ENCODE measurements around the gene SENP3. TPM values are rescaled to one million over a fixed set of nuclear protein-coding genes. Genes with fewer than 3 reads are reported as not detected.
A peak's percentile ranks its signal among the peaks of the same experiment; 100 is the strongest.

Gene SENP3
- total RNA-seq, 1 experiment from 2014 or later = 63.7 TPM

DNA sequence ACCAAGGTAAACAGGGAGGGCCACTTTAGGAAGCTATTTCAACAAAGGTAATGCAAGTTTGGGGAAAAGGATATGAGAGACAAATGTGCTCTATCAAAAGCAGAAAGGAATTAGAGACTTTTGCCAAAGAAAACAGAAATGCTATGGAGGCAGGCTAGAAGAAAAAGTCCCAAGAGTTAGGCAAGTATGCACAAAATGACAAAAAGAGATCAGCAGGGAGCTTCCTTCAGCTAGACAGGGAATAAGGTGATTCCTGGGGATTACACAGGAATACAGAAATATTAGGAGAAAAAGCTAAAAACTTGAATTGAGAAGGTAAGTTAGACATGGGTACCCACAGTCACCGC, 50.5 kb downstream of the SENP3 start:
- ChIA-PET POLR2A (no interaction called here), CTCF (no interaction called here)
- in situ Hi-C loops (cut with HindIII; ENCODE audit: low pct_unique_long_range_greater_than_20kb, low sequenced_read_pairs) = no loop called here
- Histone ChIP-seq H3K27me3 (ENCODE audit: control insufficient read depth, insufficient read depth, low read length) (no peaks in the 10 kb centered on the region), H3K4me3 (ENCODE audit: low read depth in 2 of 2, low read length in 2 of 2) (no peak overlapping the region), H3K36me3 (ENCODE audit: control insufficient read depth, insufficient read depth, low read length) (peaks cover 3% of the 10 kb centered on the region; the same call in 1 of the 2 replicates), H3K4me1 (ENCODE audit: control insufficient read depth, insufficient read depth, low read length) (peaks cover 14% of the 10 kb centered on the region), H3K9me3 (ENCODE audit: control insufficient read depth, insufficient read depth, low read depth, low read length) (no peaks in the 10 kb centered on the region), H3K27ac (ENCODE audit: low read length) (no peak overlapping the region)
- ATAC-seq = no peak
- intact Hi-C loops (cut with micrococcal nuclease; ENCODE audit: unreplicated experiment) = no loop called here
- no peak for DNase-seq (ENCODE audit: low read depth, low spot score)
- BruUV-seq (replicated peaks) = no TSS peak
- no peak for TF ChIP-seq SIN3A (IDR thresholded peaks at IDR 0.05; ENCODE audit: borderline replicate concordance, insufficient read depth, low read depth, low read length)

DNA sequence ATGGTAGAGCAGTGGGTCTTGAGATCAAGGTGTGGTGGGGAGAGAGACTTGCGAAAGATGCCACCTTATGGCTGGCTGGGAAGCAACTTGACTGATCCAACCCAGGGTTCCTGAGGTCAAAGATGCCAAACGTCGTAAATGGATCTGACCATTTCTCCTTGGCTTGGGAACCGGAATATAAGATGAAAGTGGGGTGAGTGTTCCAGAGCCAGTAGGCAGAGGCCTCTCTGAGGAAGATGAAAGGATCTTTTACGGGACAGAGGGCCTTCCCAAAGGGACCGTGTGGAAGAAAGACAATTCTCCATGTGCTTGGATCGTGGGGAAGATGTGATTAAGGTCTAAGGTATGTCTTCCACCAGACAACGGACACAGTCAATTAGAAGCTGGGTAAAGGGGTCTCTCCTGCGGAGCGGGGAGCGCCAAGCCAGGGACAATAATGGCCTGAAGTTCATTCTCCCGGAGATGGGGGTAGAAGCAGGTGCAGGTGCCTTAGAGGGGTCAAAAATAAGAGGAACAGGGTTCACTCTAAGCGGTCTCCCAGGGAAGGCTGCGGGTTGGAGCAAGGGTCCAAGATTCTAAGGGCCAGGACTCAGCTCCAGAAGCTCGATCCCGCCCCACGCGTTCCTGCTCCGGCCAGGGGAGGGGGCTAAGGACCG, 52.2 kb downstream of the SENP3 start:
- CTCF ChIA-PET = interaction anchor here (0.5 kb wide), 1 partner anchor 73 kb away, joined by 4 read pairs; the partner anchor contains the start of gene TP53
- DNase-seq (ENCODE audit: low read depth, low spot score) (no peak), ATAC-seq (no peak)
- POLR2A ChIA-PET = no interaction called here
- Histone ChIP-seq H3K27ac (ENCODE audit: low read length) (peak overlapping the region; percentile 88), H3K4me1 (ENCODE audit: control insufficient read depth, insufficient read depth, low read length) (peaks cover 14% of the 10 kb centered on the region), H3K36me3 (ENCODE audit: control insufficient read depth, insufficient read depth, low read length) (peaks cover 3% of the 10 kb centered on the region; the same call in 1 of the 2 replicates), H3K9me3 (ENCODE audit: control insufficient read depth, insufficient read depth, low read depth, low read length) (no peaks in the 10 kb centered on the region), H3K4me3 (ENCODE audit: low read depth in 2 of 2, low read length in 2 of 2) (peak overlapping the region; percentile 83 to 91), H3K27me3 (ENCODE audit: control insufficient read depth, insufficient read depth, low read length) (no peaks in the 10 kb centered on the region)
- TF ChIP-seq, protein P1, sequence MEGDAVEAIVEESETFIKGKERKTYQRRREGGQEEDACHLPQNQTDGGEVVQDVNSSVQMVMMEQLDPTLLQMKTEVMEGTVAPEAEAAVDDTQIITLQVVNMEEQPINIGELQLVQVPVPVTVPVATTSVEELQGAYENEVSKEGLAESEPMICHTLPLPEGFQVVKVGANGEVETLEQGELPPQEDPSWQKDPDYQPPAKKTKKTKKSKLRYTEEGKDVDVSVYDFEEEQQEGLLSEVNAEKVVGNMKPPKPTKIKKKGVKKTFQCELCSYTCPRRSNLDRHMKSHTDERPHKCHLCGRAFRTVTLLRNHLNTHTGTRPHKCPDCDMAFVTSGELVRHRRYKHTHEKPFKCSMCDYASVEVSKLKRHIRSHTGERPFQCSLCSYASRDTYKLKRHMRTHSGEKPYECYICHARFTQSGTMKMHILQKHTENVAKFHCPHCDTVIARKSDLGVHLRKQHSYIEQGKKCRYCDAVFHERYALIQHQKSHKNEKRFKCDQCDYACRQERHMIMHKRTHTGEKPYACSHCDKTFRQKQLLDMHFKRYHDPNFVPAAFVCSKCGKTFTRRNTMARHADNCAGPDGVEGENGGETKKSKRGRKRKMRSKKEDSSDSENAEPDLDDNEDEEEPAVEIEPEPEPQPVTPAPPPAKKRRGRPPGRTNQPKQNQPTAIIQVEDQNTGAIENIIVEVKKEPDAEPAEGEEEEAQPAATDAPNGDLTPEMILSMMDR (IDR thresholded peaks at IDR 0.05) = no peak
- TF ChIP-seq SIN3A (IDR thresholded peaks at IDR 0.05; ENCODE audit: borderline replicate concordance, insufficient read depth, low read depth, low read length) (no peak), POLR2AphosphoS5 (IDR thresholded peaks at IDR 0.05; ENCODE audit: low read depth, low read length) (no peak), TCF7L2 (IDR thresholded peaks at IDR 0.05; ENCODE audit: low read depth, low read length) (no peak)
- TF ChIP-seq, protein P2, sequence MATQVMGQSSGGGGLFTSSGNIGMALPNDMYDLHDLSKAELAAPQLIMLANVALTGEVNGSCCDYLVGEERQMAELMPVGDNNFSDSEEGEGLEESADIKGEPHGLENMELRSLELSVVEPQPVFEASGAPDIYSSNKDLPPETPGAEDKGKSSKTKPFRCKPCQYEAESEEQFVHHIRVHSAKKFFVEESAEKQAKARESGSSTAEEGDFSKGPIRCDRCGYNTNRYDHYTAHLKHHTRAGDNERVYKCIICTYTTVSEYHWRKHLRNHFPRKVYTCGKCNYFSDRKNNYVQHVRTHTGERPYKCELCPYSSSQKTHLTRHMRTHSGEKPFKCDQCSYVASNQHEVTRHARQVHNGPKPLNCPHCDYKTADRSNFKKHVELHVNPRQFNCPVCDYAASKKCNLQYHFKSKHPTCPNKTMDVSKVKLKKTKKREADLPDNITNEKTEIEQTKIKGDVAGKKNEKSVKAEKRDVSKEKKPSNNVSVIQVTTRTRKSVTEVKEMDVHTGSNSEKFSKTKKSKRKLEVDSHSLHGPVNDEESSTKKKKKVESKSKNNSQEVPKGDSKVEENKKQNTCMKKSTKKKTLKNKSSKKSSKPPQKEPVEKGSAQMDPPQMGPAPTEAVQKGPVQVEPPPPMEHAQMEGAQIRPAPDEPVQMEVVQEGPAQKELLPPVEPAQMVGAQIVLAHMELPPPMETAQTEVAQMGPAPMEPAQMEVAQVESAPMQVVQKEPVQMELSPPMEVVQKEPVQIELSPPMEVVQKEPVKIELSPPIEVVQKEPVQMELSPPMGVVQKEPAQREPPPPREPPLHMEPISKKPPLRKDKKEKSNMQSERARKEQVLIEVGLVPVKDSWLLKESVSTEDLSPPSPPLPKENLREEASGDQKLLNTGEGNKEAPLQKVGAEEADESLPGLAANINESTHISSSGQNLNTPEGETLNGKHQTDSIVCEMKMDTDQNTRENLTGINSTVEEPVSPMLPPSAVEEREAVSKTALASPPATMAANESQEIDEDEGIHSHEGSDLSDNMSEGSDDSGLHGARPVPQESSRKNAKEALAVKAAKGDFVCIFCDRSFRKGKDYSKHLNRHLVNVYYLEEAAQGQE (IDR thresholded peaks at IDR 0.05; ENCODE audit: insufficient read depth in 1 of 2, low read depth in 2 of 2, low read length in 1 of 2) = no peak
- BruUV-seq (replicated peaks) = no TSS peak
- intact Hi-C loops (cut with micrococcal nuclease; ENCODE audit: unreplicated experiment) = no loop called here
- in situ Hi-C loops (cut with HindIII; ENCODE audit: low pct_unique_long_range_greater_than_20kb, low sequenced_read_pairs) = no loop called here

Measured in Panc1 (cell line).